RWPE1 (cell line): ENCODE measurements around the gene LRIG1.
"Not testable (repeated sequence)": the region's sequence is repeated elsewhere in the genome, so short reads cannot be mapped to it uniquely, and the experiment has no call there.

Source experiments
- CTCF ChIA-PET: fragments of 350-600 bp; sonication (Branson Sonifier 250); formaldehyde crosslinking; extraction: SDS; loops from one replicate; lab custom pipeline; 2021; lab: Yijun Ruan, JAX
- POLR2A ChIA-PET: fragments of 400-600 bp; formaldehyde crosslinking; extraction: SDS; loops from one replicate; lab custom pipeline; 2020; ENCODE audit warnings: antibody characterized with exemption; ENCODE audit not compliant: low non-redundant PET; lab: Yijun Ruan, JAX
- DNase-seq: peaks from one replicate; pipeline ENCODE4 v3.0.0; 2012; ENCODE audit warnings: low spot score
- H3K27ac ChIP-seq: fragments of 450-650 bp; 2 replicates; pipeline ENCODE4 v1.5.1; 2017
- CTCF ChIP-seq: fragments of 450-650 bp; conservative IDR thresholded peaks from 2 replicates; pipeline ENCODE4 v1.5.1; 2017; ENCODE audit warnings: low read depth, mild to moderate bottlenecking

The LRIG1 gene

GRCh38 chr3:66426135-66426534, 74.7 kb downstream of the LRIG1 start:
- ChIA-PET CTCF (no interaction called here), POLR2A (no interaction called here)
- no peak overlapping the region for H3K27ac ChIP-seq
- no peak for DNase-seq
- no peak for TF ChIP-seq CTCF

- POLR2A ChIA-PET = no interaction called here
- TF ChIP-seq CTCF = no peak
Measured at GRCh38 chr3:66425576-66426114, 75.2 kb downstream of the LRIG1 start.

GRCh38 chr3:66425032-66425431, 75.8 kb downstream of the LRIG1 start:
- ChIA-PET POLR2A (no interaction called here), CTCF (interaction anchor here (0.7 kb wide), 1 partner anchor 1561 kb away, joined by 3 read pairs; no protein-coding TSS in a partner anchor)
- H3K27ac ChIP-seq = no peak overlapping the region
- TF ChIP-seq CTCF = no peak
- no peak for DNase-seq

More at GRCh38 chr3:66425576-66426114, 75.2 kb downstream of the LRIG1 start:
- CTCF ChIA-PET = no interaction called here
- no peak for DNase-seq
- no peak overlapping the region for H3K27ac ChIP-seq

- POLR2A ChIA-PET = no interaction called here
- CTCF ChIA-PET = no interaction called here
- DNase-seq = no peak
- TF ChIP-seq CTCF = no peak
- H3K27ac ChIP-seq = no peak overlapping the region
Measured at GRCh38 chr3:66423791-66424190, 77.0 kb downstream of the LRIG1 start.

- DNase-seq, CTCF ChIA-PET, POLR2A ChIA-PET, H3K27ac ChIP-seq: not testable (repeated sequence)
Measured at GRCh38 chr3:66421893-66422292, 78.9 kb downstream of the LRIG1 start.

- DNase-seq, H3K27ac ChIP-seq, CTCF ChIA-PET, POLR2A ChIA-PET: not testable (repeated sequence)
Measured at GRCh38 chr3:66421144-66421543, 79.7 kb downstream of the LRIG1 start.

GRCh38 chr3:66419036-66419435, 81.8 kb downstream of the LRIG1 start:
- ChIA-PET CTCF (no interaction called here), POLR2A (no interaction called here)
- no peak for DNase-seq
- H3K27ac ChIP-seq = no peak overlapping the region; the same call in 1 of the 2 replicates
- no peak for TF ChIP-seq CTCF
